Measurements from ENCODE around the gene MAD1L1.

Gene MAD1L1

GRCh38 chr7:2017481-2017891 is 215.3 kb downstream of the MAD1L1 start:
- peaks cover 3 to 43% (median 35%) of the 10 kb centered on the region in 4 experiments for H3K4me1 ChIP-seq (ENCODE audit: control extremely low read depth in 1 of 4, control insufficient read depth in 4 of 4, insufficient read depth in 4 of 4, low read length in 3 of 4)
- POLR2A ChIA-PET, result no interaction called here
- H3K27ac ChIP-seq (ENCODE audit: insufficient read depth in 1 of 2, low read depth in 1 of 2, low read length in 2 of 2, poor library complexity in 1 of 2, severe bottlenecking in 2 of 2), result no peak overlapping the region

GRCh38 chr7:2016761-2017480 is 215.8 kb downstream of the MAD1L1 start:
- Histone ChIP-seq H3K27me3 (replicated peaks in 2 of 5; ENCODE audit: control insufficient read depth in 4 of 5, insufficient read depth in 5 of 5, low read length in 4 of 5) (no peaks in the 10 kb centered on the region), H3K9me3 (ENCODE audit: control extremely low read depth in 1 of 5, control insufficient read depth in 4 of 5, insufficient read depth in 2 of 5, low read depth in 1 of 5, low read length in 4 of 5) (no peaks in the 10 kb centered on the region), H3K4me1 (ENCODE audit: control extremely low read depth in 1 of 4, control insufficient read depth in 4 of 4, insufficient read depth in 4 of 4, low read length in 3 of 4) (peaks cover 3 to 43% (median 35%) of the 10 kb centered on the region in 4 experiments), H3K27ac (ENCODE audit: insufficient read depth in 1 of 2, low read depth in 1 of 2, low read length in 2 of 2, poor library complexity in 1 of 2, severe bottlenecking in 2 of 2) (no peak overlapping the region), H3K4me3 (ENCODE audit: control insufficient read depth in 1 of 7, extremely low read depth in 1 of 7, insufficient read depth in 4 of 7, low read depth in 2 of 7, low read length in 6 of 7) (no peak overlapping the region), H3K36me3 (ENCODE audit: control insufficient read depth in 4 of 4, insufficient read depth in 4 of 4, low read length in 3 of 4) (peaks cover 0 to 17% (median 4%) of the 10 kb centered on the region in 4 experiments)
- DNase-seq, result no peak
- 95% methylated on average over 24 of the region's 29 CpGs for WGBS (ENCODE audit: insufficient coverage)
- ChIA-PET CTCF (no interaction called here), POLR2A (no interaction called here)

More at GRCh38 chr7:2017481-2017891, 215.3 kb downstream of the MAD1L1 start:
- Histone ChIP-seq H3K36me3 (ENCODE audit: control insufficient read depth in 4 of 4, insufficient read depth in 4 of 4, low read length in 3 of 4) (peaks cover 0 to 11% (median 2%) of the 10 kb centered on the region in 4 experiments), H3K27me3 (replicated peaks in 2 of 5; ENCODE audit: control insufficient read depth in 4 of 5, insufficient read depth in 5 of 5, low read length in 4 of 5) (no peaks in the 10 kb centered on the region), H3K9me3 (ENCODE audit: control extremely low read depth in 1 of 5, control insufficient read depth in 4 of 5, insufficient read depth in 2 of 5, low read depth in 1 of 5, low read length in 4 of 5) (no peaks in the 10 kb centered on the region), H3K4me3 (ENCODE audit: control insufficient read depth in 1 of 7, extremely low read depth in 1 of 7, insufficient read depth in 4 of 7, low read depth in 2 of 7, low read length in 6 of 7) (no peak overlapping the region)
- DNase-seq, result no peak
- WGBS (ENCODE audit: insufficient coverage), result 96% methylated on average over 18 of the region's 18 CpGs
- CTCF ChIA-PET, result no interaction called here

- ChIA-PET CTCF (no interaction called here), POLR2A (no interaction called here)
Measured at GRCh38 chr7:2016021-2016631, 216.6 kb downstream of the MAD1L1 start.

GRCh38 chr7:2015251-2015871 is 217.4 kb downstream of the MAD1L1 start:
- ChIA-PET POLR2A (no interaction called here), CTCF (no interaction called here)

More at GRCh38 chr7:2016021-2016631, 216.6 kb downstream of the MAD1L1 start:
- no peaks in the 10 kb centered on the region for H3K27me3 ChIP-seq (replicated peaks in 2 of 5; ENCODE audit: control insufficient read depth in 4 of 5, insufficient read depth in 5 of 5, low read length in 4 of 5)
- no peak for DNase-seq
- peaks cover 0 to 17% (median 4%) of the 10 kb centered on the region in 4 experiments for H3K36me3 ChIP-seq (ENCODE audit: control insufficient read depth in 4 of 4, insufficient read depth in 4 of 4, low read length in 3 of 4)
- H3K27ac ChIP-seq (ENCODE audit: insufficient read depth in 1 of 2, low read depth in 1 of 2, low read length in 2 of 2, poor library complexity in 1 of 2, severe bottlenecking in 2 of 2), result no peak overlapping the region
- peaks cover 3 to 40% (median 34%) of the 10 kb centered on the region in 4 experiments for H3K4me1 ChIP-seq (ENCODE audit: control extremely low read depth in 1 of 4, control insufficient read depth in 4 of 4, insufficient read depth in 4 of 4, low read length in 3 of 4)
- WGBS (ENCODE audit: insufficient coverage), result 99% methylated on average over 18 of the region's 18 CpGs
- no peak overlapping the region for H3K4me3 ChIP-seq (ENCODE audit: control insufficient read depth in 1 of 7, extremely low read depth in 1 of 7, insufficient read depth in 4 of 7, low read depth in 2 of 7, low read length in 6 of 7)
- H3K9me3 ChIP-seq (ENCODE audit: control extremely low read depth in 1 of 5, control insufficient read depth in 4 of 5, insufficient read depth in 2 of 5, low read depth in 1 of 5, low read length in 4 of 5), result no peaks in the 10 kb centered on the region

GRCh38 chr7:2014391-2015241 is 218.1 kb downstream of the MAD1L1 start:
- ChIA-PET POLR2A (no interaction called here), CTCF (no interaction called here)
- Histone ChIP-seq H3K9me3 (ENCODE audit: control extremely low read depth in 1 of 5, control insufficient read depth in 4 of 5, insufficient read depth in 2 of 5, low read depth in 1 of 5, low read length in 4 of 5) (no peaks in the 10 kb centered on the region), H3K36me3 (ENCODE audit: control insufficient read depth in 4 of 4, insufficient read depth in 4 of 4, low read length in 3 of 4) (peaks cover 0 to 17% (median 4%) of the 10 kb centered on the region in 4 experiments), H3K4me1 (ENCODE audit: control extremely low read depth in 1 of 4, control insufficient read depth in 4 of 4, insufficient read depth in 4 of 4, low read length in 3 of 4) (peaks cover 0 to 25% (median 20%) of the 10 kb centered on the region in 4 experiments), H3K4me3 (ENCODE audit: control insufficient read depth in 1 of 7, extremely low read depth in 1 of 7, insufficient read depth in 4 of 7, low read depth in 2 of 7, low read length in 6 of 7) (no peak overlapping the region), H3K27me3 (replicated peaks in 2 of 5; ENCODE audit: control insufficient read depth in 4 of 5, insufficient read depth in 5 of 5, low read length in 4 of 5) (no peaks in the 10 kb centered on the region), H3K27ac (ENCODE audit: insufficient read depth in 1 of 2, low read depth in 1 of 2, low read length in 2 of 2, poor library complexity in 1 of 2, severe bottlenecking in 2 of 2) (no peak overlapping the region)
- 98% methylated on average over 44 of the region's 47 CpGs for WGBS (ENCODE audit: insufficient coverage)
- no peak for DNase-seq

More at GRCh38 chr7:2015251-2015871, 217.4 kb downstream of the MAD1L1 start:
- DNase-seq, result no peak
- Histone ChIP-seq H3K27ac (ENCODE audit: insufficient read depth in 1 of 2, low read depth in 1 of 2, low read length in 2 of 2, poor library complexity in 1 of 2, severe bottlenecking in 2 of 2) (no peak overlapping the region), H3K4me3 (ENCODE audit: control insufficient read depth in 1 of 7, extremely low read depth in 1 of 7, insufficient read depth in 4 of 7, low read depth in 2 of 7, low read length in 6 of 7) (no peak overlapping the region), H3K27me3 (replicated peaks in 2 of 5; ENCODE audit: control insufficient read depth in 4 of 5, insufficient read depth in 5 of 5, low read length in 4 of 5) (no peaks in the 10 kb centered on the region), H3K4me1 (ENCODE audit: control extremely low read depth in 1 of 4, control insufficient read depth in 4 of 4, insufficient read depth in 4 of 4, low read length in 3 of 4) (peaks cover 0 to 32% (median 27%) of the 10 kb centered on the region in 4 experiments), H3K36me3 (ENCODE audit: control insufficient read depth in 4 of 4, insufficient read depth in 4 of 4, low read length in 3 of 4) (peaks cover 0 to 17% (median 4%) of the 10 kb centered on the region in 4 experiments), H3K9me3 (ENCODE audit: control extremely low read depth in 1 of 5, control insufficient read depth in 4 of 5, insufficient read depth in 2 of 5, low read depth in 1 of 5, low read length in 4 of 5) (no peaks in the 10 kb centered on the region)
- WGBS (ENCODE audit: insufficient coverage), result 98% methylated on average over 17 of the region's 18 CpGs

- no peaks in the 10 kb centered on the region for H3K9me3 ChIP-seq (ENCODE audit: control extremely low read depth in 1 of 5, control insufficient read depth in 4 of 5, insufficient read depth in 2 of 5, low read depth in 1 of 5, low read length in 4 of 5)
- POLR2A ChIA-PET, result no interaction called here
- no peak for DNase-seq
- H3K27me3 ChIP-seq (replicated peaks in 2 of 5; ENCODE audit: control insufficient read depth in 4 of 5, insufficient read depth in 5 of 5, low read length in 4 of 5), result no peaks in the 10 kb centered on the region
- peaks cover 0 to 15% (median 11%) of the 10 kb centered on the region in 4 experiments for H3K4me1 ChIP-seq (ENCODE audit: control extremely low read depth in 1 of 4, control insufficient read depth in 4 of 4, insufficient read depth in 4 of 4, low read length in 3 of 4)
- CTCF ChIA-PET, result no interaction called here
- H3K4me3 ChIP-seq (ENCODE audit: control insufficient read depth in 1 of 7, extremely low read depth in 1 of 7, insufficient read depth in 4 of 7, low read depth in 2 of 7, low read length in 6 of 7), result no peak overlapping the region
- WGBS (ENCODE audit: insufficient coverage), result 94% methylated on average over 33 of the region's 34 CpGs
- no peak overlapping the region for H3K27ac ChIP-seq (ENCODE audit: insufficient read depth in 1 of 2, low read depth in 1 of 2, low read length in 2 of 2, poor library complexity in 1 of 2, severe bottlenecking in 2 of 2)
- peaks cover 0 to 17% (median 4%) of the 10 kb centered on the region in 4 experiments for H3K36me3 ChIP-seq (ENCODE audit: control insufficient read depth in 4 of 4, insufficient read depth in 4 of 4, low read length in 3 of 4)
Measured at GRCh38 chr7:2013381-2014311, 219.1 kb downstream of the MAD1L1 start.

Measured in common myeloid progenitor, CD34-positive (primary cell).